ENCODE measurements around the gene AKT2. TPM values are rescaled to one million over a fixed set of nuclear protein-coding genes. Genes with fewer than 3 reads are reported as not detected.
A peak's percentile ranks its signal among the peaks of the same experiment; 100 is the strongest.
"Not testable (repeated sequence)": the region's sequence is repeated elsewhere in the genome, so short reads cannot be mapped to it uniquely, and the experiment has no call there.

Gene AKT2
- total RNA-seq, 1 experiment from 2014 or later = 84.5 TPM

DNA sequence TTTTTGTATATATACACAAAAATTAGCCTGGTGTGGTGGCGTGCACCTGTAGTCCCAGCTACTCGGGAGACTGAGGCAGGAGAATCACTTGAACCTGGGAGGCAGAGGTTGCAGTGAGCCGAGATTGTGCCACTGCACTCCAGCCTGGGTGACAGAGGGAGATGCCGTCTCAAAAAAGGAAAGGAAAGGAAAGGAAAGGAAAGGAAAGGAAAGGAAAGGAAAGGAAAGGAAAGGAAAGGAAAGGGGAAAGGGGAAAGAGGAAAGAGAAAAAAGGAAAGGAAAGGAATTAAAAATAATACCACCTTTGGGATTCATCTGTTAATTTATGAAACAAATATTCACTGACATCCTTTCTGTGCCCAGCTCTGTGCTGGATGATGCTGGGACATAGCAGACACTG lies 66.1 kb downstream of the AKT2 start:
- not testable (repeated sequence) for DNase-seq (ENCODE audit: low read depth)

DNA sequence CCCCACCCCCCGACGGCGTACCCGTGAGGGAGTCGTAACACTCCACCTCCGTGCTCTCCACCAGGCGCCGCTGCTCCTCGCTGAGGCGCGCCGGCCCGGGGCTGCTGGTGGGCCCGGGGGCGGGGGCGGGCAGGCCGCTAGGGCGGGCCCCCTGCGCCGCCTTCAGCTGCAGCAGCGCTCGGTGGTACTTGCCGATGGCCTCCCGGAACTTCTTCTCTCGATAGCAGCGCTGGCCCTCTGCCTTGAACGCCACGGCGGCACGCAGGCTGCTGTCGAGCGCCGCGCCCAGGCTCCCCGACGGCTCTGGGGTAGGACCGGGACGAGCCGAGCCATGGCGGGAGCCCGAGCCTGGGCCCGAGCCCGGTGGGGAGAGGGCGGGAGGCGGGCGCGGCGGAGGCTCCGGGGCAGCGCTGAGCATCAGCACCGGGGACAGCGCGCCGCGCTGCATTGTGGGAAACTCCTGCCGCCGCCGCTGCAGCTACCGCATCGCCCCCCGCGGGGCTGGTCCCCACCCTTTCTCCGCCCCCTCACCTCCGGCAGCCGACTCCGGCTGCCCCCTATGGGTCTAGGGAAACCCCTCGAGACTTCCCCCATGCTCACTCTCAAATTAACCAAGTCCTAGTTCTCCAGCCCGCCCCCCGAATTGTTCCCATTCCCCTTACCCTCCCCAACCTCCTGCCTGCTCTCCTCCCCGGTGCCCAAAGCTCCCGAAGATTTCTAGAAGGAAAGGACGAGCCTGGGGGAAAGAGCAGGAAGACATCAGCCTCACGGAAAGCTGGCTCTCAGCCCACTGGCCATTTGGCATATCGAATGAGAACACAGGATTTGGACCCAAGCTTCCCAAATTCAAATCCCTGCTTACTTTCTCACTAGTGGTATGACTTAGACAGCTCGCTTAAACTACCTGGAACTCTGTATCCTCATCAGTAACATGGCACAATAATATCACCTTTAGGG lies 66.9 kb downstream of the AKT2 start, which contains the start of gene TTC9B:
TSS of gene TTC9B (minus strand) at position 451 of the 957 bp plus-strand sequence. CDS start at position 448, 3 bp downstream.
- DNase-seq (ENCODE audit: low read depth) = peak; percentile 66

DNA sequence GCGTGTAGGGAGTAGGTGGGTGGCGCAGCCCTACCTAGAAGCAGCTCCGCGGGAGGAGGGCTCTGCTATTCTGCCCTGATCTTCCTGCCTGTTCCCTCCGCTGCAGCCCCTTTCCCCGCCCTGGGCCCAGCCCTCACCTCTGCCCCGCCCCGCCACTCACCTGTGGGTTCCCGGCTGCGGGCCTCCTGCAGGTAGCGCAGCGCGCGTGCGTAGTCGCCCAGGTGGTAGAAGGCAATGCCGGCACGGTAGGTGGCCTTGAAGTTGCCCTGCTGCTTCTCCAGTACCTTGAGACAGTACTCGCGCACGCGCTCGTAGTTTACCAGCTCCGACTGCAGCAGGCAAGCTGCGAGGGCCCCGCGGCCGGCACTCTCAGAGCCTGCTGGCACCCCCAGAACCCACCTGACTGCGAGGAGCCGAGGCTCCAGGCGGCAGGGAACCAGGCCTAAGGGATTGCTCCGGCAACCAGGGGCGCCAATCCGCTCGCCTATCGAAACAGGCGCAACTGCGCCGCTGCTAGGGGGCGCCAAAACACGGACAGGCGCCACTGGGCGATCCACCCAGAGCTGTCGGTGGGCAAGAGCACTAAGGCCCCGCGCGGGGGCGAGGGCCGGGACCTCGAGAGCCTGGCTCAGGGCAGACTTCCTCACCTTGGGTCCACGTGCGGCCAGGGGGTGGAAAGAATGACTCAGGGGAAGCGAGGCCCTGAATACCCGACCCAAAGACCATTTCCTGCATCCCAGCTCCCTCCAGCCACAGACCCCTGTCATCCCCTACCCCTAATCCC lies 67.9 kb downstream of the AKT2 start:
- DNase-seq (ENCODE audit: low read depth) = peak; percentile 48

DNA sequence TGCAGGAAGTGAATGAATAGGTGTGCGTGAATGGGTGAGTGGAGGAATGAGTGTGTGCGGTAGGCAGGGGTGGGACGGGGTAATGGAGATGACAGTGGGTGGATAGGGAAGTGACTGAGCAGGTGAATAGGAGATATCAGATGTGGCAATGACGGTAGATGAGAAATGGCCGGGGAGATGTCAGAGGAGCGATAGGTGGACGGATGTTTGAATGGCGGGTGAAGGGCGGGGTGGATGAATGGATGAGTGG lies 68.4 kb downstream of the AKT2 start:
- DNase-seq (ENCODE audit: low read depth) = no peak

DNA sequence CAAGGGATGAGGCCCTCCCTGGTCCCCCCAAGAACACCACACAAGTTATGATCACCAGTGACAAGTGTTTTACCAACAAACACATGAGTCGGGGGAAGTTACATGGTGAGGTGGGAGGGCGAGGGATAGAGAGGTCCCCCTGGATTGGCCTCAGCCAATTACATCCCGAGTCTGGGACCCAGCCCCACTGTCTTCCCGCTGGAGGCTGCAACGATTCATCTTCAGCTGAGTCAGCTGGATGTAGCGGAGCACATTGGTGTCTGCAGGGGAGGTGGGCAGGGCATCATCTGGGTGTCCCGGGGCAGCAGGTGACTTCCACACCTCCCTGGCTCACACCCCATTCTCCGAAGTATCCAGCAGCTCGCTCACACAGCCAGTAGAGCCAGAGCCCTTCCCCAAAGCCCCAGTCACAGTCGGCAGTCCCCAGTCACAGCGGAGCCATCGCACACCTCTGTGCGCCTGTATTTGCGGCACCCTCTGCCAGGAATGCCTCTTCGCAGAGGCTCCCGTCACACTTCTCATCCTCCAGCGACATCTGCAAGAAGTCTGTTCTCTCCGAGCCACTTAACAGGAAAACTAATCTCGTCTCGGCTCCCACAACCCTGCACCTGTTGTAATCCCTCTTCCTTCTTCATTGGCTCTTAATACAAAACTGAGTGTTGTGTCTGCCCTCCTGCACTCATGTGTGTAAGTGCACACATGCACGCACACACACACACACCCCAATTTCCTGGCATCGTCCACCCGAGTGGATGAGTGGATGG lies 69.0 kb downstream of the AKT2 start:
- no peak for DNase-seq (ENCODE audit: low read depth)

DNA sequence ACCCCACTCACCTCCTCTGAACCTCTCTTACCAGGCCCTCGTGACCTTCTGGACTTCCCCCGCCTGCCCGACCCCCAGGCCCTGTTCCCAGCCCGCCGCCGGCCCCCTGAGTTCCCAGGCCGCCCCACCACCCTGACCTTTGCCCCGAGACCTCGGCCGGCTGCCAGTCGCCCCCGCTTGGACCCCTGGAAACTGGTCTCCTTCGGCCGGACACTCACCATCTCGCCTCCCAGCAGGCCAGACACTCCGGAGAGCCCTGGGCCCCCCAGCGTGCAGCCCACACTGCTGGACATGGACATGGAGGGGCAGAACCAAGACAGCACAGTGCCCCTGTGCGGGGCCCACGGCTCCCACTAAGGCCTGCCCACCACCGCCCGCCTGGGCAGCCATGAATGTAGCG lies 70.2 kb downstream of the AKT2 start:
- DNase-seq (ENCODE audit: low read depth) = no peak

DNA sequence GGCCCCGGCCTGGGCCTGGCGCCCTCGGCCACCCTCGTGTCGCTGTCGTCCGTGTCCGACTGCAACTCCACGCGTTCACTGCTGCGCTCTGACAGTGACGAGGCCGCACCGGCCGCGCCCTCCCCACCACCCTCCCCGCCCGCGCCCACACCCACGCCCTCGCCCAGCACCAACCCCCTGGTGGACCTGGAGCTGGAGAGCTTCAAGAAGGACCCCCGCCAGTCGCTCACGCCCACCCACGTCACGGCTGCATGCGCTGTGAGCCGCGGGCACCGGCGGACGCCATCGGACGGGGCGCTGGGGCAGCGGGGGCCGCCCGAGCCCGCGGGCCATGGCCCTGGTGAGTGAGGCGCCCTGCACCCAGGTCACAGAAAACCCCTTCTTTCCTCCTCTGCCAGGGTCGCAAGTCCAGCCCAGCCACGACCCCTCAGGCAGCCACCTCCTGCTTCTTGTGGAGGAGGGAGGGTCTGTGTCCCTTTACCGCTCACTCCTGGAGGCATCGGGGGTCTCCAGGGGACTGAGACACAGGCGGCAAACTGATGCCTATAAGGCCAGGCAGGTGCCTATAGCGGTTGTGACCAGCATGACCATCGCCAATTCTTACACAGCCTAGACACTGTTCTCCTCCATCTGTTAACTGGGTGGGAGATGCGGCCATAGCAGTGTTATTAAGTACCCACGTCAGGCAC lies 71.1 kb downstream of the AKT2 start:
- DNase-seq (ENCODE audit: low read depth) = no peak

DNA sequence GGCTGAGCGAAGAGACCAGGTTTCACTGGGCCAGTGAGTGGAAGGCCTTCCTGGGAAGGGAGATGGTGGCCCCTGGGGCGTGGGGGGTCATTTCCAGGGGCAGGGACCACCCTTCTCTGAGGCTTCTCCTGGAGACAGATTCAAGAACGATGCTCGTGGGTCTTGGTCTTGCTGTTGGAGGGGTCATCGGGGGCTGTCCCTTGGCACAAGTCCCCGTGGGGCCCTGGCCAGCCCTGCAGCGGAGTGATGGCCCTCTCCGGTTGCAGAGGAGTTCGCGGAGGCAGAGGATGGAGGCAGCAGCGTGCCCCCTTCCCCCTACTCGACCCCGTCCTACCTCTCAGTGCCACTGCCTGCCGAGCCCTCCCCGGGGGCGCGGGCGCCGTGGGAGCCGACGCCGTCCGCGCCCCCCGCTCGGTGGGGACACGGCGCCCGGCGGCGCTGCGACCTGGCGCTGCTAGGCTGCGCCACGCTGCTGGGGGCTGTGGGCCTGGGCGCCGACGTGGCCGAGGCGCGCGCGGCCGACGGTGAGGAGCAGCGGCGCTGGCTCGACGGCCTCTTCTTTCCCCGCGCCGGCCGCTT lies 71.8 kb downstream of the AKT2 start:
- no peak for DNase-seq (ENCODE audit: low read depth)

DNA sequence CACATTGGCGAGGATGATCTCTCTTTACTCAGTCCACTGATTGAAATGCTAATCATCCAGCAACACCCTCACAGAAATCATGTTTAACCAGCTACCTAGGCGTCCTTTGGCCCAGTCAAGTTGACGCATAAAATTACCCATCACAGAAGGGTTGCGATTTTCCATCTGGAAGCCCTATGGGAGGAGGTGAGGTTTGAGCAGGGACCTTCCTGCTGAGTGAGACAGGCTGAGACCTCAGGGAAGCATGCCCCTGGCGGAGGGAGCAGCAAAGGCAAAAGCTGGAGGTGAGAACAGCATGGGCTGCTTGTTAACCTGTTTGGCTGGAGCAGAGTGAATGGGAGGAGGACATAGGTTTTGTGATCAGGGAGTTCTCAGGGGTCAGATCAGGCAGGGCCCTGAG lies 74.3 kb downstream of the AKT2 start:
- no peak for DNase-seq (ENCODE audit: low read depth)

DNA sequence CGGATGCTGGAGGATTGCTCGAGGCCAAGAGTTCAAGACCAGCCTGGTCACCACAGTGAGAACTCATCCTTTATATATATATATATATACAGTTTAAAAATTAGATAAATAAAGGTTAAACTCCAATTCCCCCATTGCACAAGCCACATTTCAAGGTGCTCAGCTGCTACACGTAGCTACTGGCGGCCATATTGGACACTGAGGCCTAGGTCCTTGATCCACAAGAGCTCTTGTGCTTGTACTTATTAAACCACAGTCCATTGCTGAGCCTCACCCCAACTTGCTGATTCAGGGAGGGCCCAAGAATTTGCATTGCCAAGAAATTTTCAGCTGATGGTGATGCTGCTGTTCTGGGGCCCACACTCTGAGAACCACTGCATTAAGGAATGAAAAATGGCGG lies 76.5 kb downstream of the AKT2 start:
- DNase-seq (ENCODE audit: low read depth) = no peak

DNA sequence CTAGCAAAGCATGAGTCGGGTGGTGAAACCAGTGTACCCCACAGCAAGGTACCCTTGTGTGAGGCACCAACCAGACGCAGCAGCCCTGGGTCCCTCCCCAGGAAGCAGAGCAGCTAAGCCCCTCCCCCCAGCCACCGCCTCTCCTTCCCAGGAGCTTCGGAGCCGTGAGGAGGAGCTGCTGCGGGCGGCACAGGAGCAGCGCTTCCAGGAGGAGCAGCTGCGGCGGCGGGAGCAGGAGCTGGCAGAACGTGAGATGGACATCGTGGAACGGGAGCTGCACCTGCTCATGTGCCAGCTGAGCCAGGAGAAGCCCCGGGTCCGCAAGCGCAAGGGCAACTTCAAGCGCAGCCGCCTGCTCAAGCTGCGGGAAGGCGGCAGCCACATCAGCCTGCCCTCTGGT lies 79.4 kb downstream of the AKT2 start:
- DNase-seq (ENCODE audit: low read depth) = no peak

DNA sequence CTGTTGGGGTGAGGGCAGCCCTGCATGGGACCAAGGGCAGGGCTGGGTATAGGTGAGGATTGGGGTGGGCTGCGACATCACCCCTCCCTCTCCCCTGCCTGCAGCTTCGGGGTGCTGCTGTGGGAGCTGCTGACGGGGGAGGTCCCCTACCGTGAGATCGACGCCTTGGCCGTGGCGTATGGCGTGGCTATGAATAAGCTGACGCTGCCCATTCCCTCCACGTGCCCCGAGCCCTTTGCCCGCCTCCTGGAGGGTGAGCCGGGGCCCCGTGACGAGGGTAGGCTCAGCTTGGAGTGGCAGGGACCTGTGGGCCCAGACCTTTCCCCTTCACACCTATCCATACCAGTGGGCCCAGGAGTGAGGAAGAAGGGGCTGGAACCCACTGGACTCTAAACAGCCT lies 80.8 kb downstream of the AKT2 start:
- DNase-seq (ENCODE audit: low read depth) = no peak

DNA sequence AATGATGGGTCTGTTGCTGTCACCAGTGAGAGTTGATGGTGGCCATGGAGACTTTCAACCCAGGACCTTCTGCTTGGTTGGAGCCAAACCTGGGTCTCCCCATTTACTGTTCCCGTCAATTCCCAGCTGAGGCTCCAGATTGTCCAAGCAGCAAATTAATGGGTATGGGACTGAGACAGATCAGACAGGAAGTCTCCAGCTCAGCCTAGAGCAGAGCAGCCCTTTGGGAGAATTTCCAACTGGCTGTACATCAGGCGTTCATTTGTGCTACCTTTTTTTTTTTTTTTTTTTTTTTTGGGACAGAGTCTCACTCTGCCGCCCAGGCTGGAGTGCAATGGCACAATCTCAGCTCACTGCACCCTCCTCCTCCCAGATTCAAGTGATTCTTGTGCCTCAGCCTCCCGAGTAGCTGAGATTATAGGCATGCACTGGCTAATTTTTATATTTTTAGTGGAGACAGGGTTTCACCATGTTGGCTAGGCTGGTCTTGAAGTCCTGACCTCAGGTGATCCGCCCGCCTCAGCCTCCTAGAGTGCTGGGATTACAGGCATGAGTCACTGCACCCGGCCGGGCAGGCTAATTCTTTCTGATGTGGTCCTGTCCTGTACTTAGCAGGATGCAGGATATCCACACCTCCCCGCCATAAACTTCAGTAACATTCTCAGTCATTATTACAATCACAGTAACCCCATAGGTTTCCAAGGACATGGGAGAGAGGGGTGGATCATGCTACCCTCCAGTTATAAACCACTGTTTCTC lies 84.6 kb downstream of the AKT2 start:
- DNase-seq (ENCODE audit: low read depth) = no peak

DNA sequence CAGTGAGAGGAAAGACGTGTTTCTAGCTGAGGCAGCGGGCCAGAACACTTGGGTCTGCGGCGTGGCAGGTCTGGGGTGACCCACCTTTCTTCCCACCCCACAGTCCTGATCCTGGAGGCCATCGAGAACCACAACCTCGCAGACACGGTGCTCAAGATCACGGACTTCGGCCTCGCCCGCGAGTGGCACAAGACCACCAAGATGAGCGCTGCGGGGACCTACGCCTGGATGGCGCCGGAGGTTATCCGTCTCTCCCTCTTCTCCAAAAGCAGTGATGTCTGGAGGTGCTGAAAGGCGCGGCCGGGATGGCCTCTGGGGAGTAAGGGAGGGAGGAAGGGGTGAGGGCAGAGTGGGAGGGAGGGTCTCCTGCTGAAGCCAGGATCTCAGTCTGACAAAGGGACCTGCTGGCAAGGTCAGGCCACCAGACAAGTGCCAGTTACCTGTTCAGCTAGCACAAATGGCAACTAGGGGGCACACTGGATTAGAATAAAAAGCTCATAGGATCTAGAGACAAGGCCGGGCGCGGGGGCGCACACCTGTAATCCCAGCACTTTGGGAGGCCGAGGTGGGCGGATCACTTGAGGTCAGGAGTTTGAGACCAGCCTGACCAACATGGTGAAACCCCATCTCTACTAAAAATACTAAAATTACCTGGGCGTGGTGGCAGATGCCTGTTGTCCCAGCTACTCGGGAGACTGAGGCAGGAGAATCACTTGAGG lies 86.7 kb downstream of the AKT2 start:
- no peak for DNase-seq (ENCODE audit: low read depth)

DNA sequence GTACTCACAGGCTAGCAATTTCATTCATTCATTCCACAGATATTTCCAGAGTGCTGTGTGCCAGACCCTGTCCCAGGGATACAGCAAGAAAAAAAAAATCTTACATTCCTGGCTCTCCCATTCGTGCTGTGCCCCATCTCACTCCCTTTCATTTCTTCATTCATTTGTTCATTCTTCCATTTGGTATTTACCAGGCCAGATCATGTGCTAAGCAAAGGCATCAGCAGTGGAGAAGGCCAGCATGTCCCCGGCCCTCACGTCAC lies 91.6 kb downstream of the AKT2 start:
- DNase-seq (ENCODE audit: low read depth) = no peak

DNA sequence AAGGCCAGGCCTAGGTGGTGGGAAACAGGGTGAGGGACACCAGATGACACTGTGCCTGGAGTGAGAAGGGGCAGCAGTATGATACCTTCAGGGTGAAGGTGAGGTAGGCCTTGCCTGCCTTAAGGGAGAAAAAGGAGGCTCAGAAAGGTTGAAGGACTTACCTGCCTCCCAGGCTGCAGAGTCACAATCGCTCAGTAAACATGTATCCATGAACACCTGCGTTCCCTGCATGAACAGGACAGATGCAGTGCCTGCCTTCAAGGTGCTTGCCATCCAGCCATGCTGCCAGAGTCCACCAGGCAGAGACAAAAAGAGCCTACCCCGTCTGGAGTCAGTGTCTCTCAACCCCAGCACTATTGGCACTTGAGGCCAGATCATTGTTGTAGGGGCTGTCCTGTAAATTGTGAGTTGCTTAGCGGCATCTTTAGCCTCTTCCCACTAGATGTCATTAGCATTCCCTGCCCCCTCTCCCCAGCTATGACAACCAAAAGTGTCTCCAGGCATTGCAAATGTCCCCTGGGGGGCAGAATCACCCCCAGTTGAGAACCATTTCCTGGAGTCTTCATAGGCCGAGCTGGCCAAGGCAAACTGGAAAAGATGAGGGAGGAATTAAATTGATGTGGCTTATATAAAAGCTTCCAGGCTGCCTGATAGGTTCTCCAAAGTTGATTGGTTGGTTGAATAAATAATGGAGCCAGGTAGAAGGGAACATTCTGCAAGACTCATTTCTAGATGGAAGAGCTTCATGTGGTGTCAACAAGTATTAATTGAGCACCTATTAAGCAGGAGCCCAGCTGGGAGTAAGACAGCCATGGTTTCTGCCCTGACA lies 92.2 kb downstream of the AKT2 start:
- no peak for DNase-seq (ENCODE audit: low read depth)

DNA sequence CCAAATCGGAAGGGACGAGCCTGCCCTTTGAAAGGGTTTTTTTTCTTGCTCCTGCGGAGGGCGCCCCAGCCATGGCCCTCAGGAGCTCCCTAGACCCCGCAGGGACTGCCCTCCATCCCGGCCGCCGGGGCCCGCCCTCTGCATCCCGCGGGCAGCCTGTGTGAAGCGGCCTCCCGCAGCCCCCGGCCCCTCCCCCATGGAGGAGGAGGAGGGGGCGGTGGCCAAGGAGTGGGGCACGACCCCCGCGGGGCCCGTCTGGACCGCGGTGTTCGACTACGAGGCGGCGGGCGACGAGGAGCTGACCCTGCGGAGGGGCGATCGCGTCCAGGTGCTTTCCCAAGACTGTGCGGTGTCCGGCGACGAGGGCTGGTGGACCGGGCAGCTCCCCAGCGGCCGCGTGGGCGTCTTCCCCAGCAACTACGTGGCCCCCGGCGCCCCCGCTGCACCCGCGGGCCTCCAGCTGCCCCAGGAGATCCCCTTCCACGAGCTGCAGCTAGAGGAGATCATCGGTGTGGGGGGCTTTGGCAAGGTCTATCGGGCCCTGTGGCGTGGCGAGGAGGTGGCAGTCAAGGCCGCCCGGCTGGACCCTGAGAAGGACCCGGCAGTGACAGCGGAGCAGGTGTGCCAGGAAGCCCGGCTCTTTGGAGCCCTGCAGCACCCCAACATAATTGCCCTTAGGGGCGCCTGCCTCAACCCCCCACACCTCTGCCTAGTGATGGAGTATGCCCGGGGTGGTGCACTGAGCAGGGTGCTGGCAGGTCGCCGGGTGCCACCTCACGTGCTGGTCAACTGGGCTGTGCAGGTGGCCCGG lies 93.1 kb downstream of the AKT2 start:
- peak; percentile 51 for DNase-seq (ENCODE audit: low read depth)

All from Daoy (cell line).